HEK293T (cell line): ENCODE results near the gene CADM4.

Experiments used
- CTCF ChIA-PET: fragments of 350-600 bp; formaldehyde crosslinking; extraction: SDS; loops from one replicate; lab custom pipeline; 2021; ENCODE audit warnings: antibody characterized with exemption, inconsistent platforms; lab: Yijun Ruan, JAX
- POLR2A ChIA-PET: fragments of 350-600 bp; formaldehyde crosslinking; extraction: SDS; loops from one replicate; lab custom pipeline; 2020; ENCODE audit warnings: antibody characterized with exemption, inconsistent platforms; lab: Yijun Ruan, JAX
- DNase-seq: peaks from one replicate; pipeline ENCODE4 v3.0.0; 2012; ENCODE audit warnings: mixed read lengths; ENCODE audit errors: extremely low spot score
- ARNT ChIP-seq: fragments of 450-650 bp; IDR thresholded peaks from 2 replicates; pipeline ENCODE4 v1.6.1; 2017; ENCODE audit warnings: mild to moderate bottlenecking
- BHLHE40 ChIP-seq: fragments of 450-650 bp; IDR thresholded peaks from 2 replicates; pipeline ENCODE4 v1.6.1; 2016; ENCODE audit warnings: mild to moderate bottlenecking, moderate library complexity, borderline replicate concordance
- CTBP1 ChIP-seq: fragments of 450-650 bp; IDR thresholded peaks from 2 replicates; pipeline ENCODE4 v1.6.1; 2016; ENCODE audit warnings: borderline replicate concordance
- ELF4 ChIP-seq: fragments of 450-650 bp; IDR thresholded peaks from 2 replicates; pipeline ENCODE4 v1.6.1; 2017; ENCODE audit warnings: antibody characterized with exemption
- FOXA1 ChIP-seq: fragments of 450-650 bp; IDR thresholded peaks from 2 replicates; pipeline ENCODE4 v1.6.1; 2016; ENCODE audit warnings: mild to moderate bottlenecking
- FOXK2 ChIP-seq: fragments of 450-650 bp; IDR thresholded peaks from 2 replicates; pipeline ENCODE4 v1.6.1; 2016; ENCODE audit warnings: mild to moderate bottlenecking
- FOXM1 ChIP-seq: fragments of 450-650 bp; IDR thresholded peaks from 2 replicates; pipeline ENCODE4 v1.6.1; 2017; ENCODE audit warnings: mild to moderate bottlenecking, borderline replicate concordance
- HDGF ChIP-seq: fragments of 450-650 bp; IDR thresholded peaks from 2 replicates; pipeline ENCODE4 v1.6.1; 2017; ENCODE audit warnings: antibody characterized with exemption, borderline replicate concordance
- L3MBTL2 ChIP-seq: fragments of 450-650 bp; conservative IDR thresholded peaks from 2 replicates; pipeline ENCODE4 v1.6.1; 2016; ENCODE audit warnings: mild to moderate bottlenecking
- LEF1 ChIP-seq: fragments of 450-650 bp; IDR thresholded peaks from 2 replicates; pipeline ENCODE4 v1.6.1; 2017; ENCODE audit warnings: mild to moderate bottlenecking, borderline replicate concordance
- NFRKB ChIP-seq: fragments of 450-650 bp; IDR thresholded peaks from 2 replicates; pipeline ENCODE4 v1.6.1; 2016; ENCODE audit warnings: mild to moderate bottlenecking, moderate library complexity
- PKNOX1 ChIP-seq: fragments of 450-650 bp; IDR thresholded peaks from 2 replicates; pipeline ENCODE4 v1.6.1; 2016
- SP1 ChIP-seq: fragments of 450-650 bp; IDR thresholded peaks from 2 replicates; pipeline ENCODE4 v1.6.1; 2017
- SUZ12 ChIP-seq: fragments of 450-650 bp; IDR thresholded peaks from 2 replicates; pipeline ENCODE4 v1.6.1; 2016; ENCODE audit warnings: mild to moderate bottlenecking
- TARDBP ChIP-seq: fragments of 450-650 bp; IDR thresholded peaks from 2 replicates; pipeline ENCODE4 v1.6.1; 2016
- ZNF384 ChIP-seq: fragments of 450-650 bp; IDR thresholded peaks from 2 replicates; pipeline ENCODE4 v1.6.1; 2016

CADM4 gene

GRCh38 chr19:43643326-43643725 is 3.7 kb upstream of the CADM4 start:
- POLR2A ChIA-PET = interaction anchor here (0.9 to 1.1 kb wide), 2 partner anchors 8 to 47 kb away, joined by 3 to 4 read pairs; partner anchors contain the start of genes IRGQ and ZNF576
- no peak for DNase-seq
- CTCF ChIA-PET = no interaction called here
- TF ChIP-seq SP1 (no peak), FOXM1 (no peak), CTBP1 (no peak), ARNT (no peak), BHLHE40 (no peak), LEF1 (no peak), TARDBP (no peak), ZNF384 (no peak), FOXA1 (no peak), PKNOX1 (no peak)

- DNase-seq = no peak
- ChIA-PET CTCF (interaction anchor here (0.6 to 1.1 kb wide), 4 partner anchors 9 to 104 kb away, joined by 3 to 6 read pairs (median 4); no protein-coding TSS in a partner anchor), POLR2A (no interaction called here)
- TF ChIP-seq NFRKB = no peak
- no peak for TF ChIP-seq SP1
- no peak for TF ChIP-seq PKNOX1
- no peak for TF ChIP-seq HDGF
- no peak for TF ChIP-seq FOXA1
- no peak for TF ChIP-seq TARDBP
- no peak for TF ChIP-seq FOXM1
- TF ChIP-seq SUZ12 = no peak
- TF ChIP-seq ELF4 = no peak
- no peak for TF ChIP-seq ZNF384
- no peak for TF ChIP-seq FOXK2
- no peak for TF ChIP-seq ARNT
- TF ChIP-seq L3MBTL2 = no peak
- no peak for TF ChIP-seq CTBP1
Observed at GRCh38 chr19:43642531-43642930, 2.9 kb upstream of the CADM4 start.

- TF ChIP-seq LEF1 (no peak), L3MBTL2 (no peak), ZNF384 (no peak), FOXM1 (no peak), CTBP1 (no peak), ARNT (no peak), TARDBP (no peak), FOXK2 (no peak), BHLHE40 (no peak), NFRKB (no peak), HDGF (no peak), ELF4 (no peak), SP1 (no peak), PKNOX1 (no peak), FOXA1 (no peak), SUZ12 (no peak)
- POLR2A ChIA-PET = no interaction called here
- CTCF ChIA-PET = interaction anchor here (0.9 kb wide), 2 partner anchors 15 to 47 kb away, joined by 3 to 5 read pairs; no protein-coding TSS in a partner anchor
- DNase-seq = no peak
Observed at GRCh38 chr19:43641333-43641732, 1.7 kb upstream of the CADM4 start.

- DNase-seq = no peak
- TF ChIP-seq SUZ12 (no peak), FOXA1 (no peak), ZNF384 (no peak), TARDBP (no peak), SP1 (no peak), L3MBTL2 (no peak), HDGF (no peak), PKNOX1 (no peak), ELF4 (no peak), NFRKB (no peak), LEF1 (no peak), FOXM1 (no peak), FOXK2 (no peak), CTBP1 (no peak), ARNT (no peak), BHLHE40 (no peak)
- POLR2A ChIA-PET = no interaction called here
- CTCF ChIA-PET = no interaction called here
Observed at GRCh38 chr19:43640424-43640757, 741 bp upstream of the CADM4 start.

- ChIA-PET CTCF (no interaction called here), POLR2A (no interaction called here)
- no peak for DNase-seq
- no peak for TF ChIP-seq SUZ12
- TF ChIP-seq BHLHE40 = no peak
- no peak for TF ChIP-seq PKNOX1
- TF ChIP-seq NFRKB = no peak
- no peak for TF ChIP-seq ZNF384
- no peak for TF ChIP-seq ARNT
- TF ChIP-seq TARDBP = no peak
- no peak for TF ChIP-seq SP1
- TF ChIP-seq LEF1 = no peak
- TF ChIP-seq FOXK2 = no peak
- TF ChIP-seq HDGF = no peak
- no peak for TF ChIP-seq ELF4
- no peak for TF ChIP-seq FOXA1
- TF ChIP-seq CTBP1 = no peak
- TF ChIP-seq FOXM1 = no peak
Observed at GRCh38 chr19:43638995-43639518, 593 bp downstream of the CADM4 start.
